Aortic smooth muscle cell (primary cell): Measurements from ENCODE around the gene IGFBP4. TPM values are rescaled to one million over a fixed set of nuclear protein-coding genes. Genes with fewer than 3 reads are reported as not detected.

Source experiments
- total RNA-seq: library from RNA; depleted of rRNA; stranded (reverse); fragments of >200 nt; gene quantifications from 2 replicates; pipeline ENCODE4 v1.2.3, GENCODE V29; 2014

Gene IGFBP4
- 427 and 557 TPM in 2 replicates for total RNA-seq

DNA sequence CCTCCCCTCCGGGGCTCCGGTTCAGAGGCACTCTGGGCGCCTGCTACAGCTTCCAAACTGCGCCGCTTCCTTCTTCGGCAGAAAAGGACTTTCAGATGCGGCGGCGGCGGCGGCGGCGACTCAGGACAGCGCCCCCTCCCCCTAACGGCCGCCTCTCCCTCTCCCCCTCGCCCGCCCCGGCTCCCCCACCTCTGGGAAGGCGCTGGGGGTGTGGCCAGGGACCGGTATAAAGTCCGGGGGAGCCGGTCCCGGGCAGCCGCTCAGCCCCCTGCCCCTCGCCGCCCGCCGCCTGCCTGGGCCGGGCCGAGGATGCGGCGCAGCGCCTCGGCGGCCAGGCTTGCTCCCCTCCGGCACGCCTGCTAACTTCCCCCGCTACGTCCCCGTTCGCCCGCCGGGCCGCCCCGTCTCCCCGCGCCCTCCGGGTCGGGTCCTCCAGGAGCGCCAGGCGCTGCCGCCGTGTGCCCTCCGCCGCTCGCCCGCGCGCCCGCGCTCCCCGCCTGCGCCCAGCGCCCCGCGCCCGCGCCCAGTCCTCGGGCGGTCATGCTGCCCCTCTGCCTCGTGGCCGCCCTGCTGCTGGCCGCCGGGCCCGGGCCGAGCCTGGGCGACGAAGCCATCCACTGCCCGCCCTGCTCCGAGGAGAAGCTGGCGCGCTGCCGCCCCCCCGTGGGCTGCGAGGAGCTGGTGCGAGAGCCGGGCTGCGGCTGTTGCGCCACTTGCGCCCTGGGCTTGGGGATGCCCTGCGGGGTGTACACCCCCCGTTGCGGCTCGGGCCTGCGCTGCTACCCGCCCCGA is at the start of gene IGFBP4:
Gene IGFBP4 (plus strand): TSS at position 255 of the 792 bp plus-strand sequence. CDS start 286 bp downstream, at position 541.

GRCh38 chr17:40417609-40418427 is 25.4 kb upstream of the IGFBP4 start, which contains the start of gene TOP2A:
TOP2A (minus strand) TSS chr17:40417896; CDS start chr17:40417791, 105 bp downstream.

GRCh38 chr17:40501499-40501911 is 58.3 kb downstream of the IGFBP4 start, which contains the start of gene TNS4:
TNS4 (minus strand) TSS chr17:40501623; CDS start chr17:40496425, 5,198 bp downstream.

Other genes starting within 250 kb of the IGFBP4 start
- 5.3 and 7.6 TPM in 2 replicates for gene WIPF2, start 224.1 kb upstream of the IGFBP4 start, total RNA-seq
- 9.5 and 20.2 TPM in 2 replicates for gene CDC6, start 155.6 kb upstream of the IGFBP4 start, total RNA-seq
- gene RARA, start 134.3 kb upstream of the IGFBP4 start, total RNA-seq, result 13.9 and 16.4 TPM in 2 replicates
- gene GJD3, start 78.7 kb upstream of the IGFBP4 start, total RNA-seq, result 0.37 and 2.0 TPM in 2 replicates
- 49.6 and 86.1 TPM in 2 replicates for gene TOP2A, start 25.6 kb upstream of the IGFBP4 start, total RNA-seq
- gene TNS4, start 58.2 kb downstream of the IGFBP4 start, total RNA-seq, result under 0.01 TPM in 1 of 2 replicates, not detected in the other
- gene CCR7, start 122.0 kb downstream of the IGFBP4 start, total RNA-seq, result 0.13 TPM in 1 of 2 replicates, not detected in the other
- 92.3 and 94.1 TPM in 2 replicates for gene SMARCE1, start 204.4 kb downstream of the IGFBP4 start, total RNA-seq
- gene KRT222, start 221.7 kb downstream of the IGFBP4 start, total RNA-seq, result not detected in 2 replicates